ENCODE measurements around the gene GDF2.

- no peak for TF ChIP-seq CTCF (IDR thresholded peaks at IDR 0.05; ENCODE audit: insufficient read depth, low read length)
- no peak for TF ChIP-seq POLR2AphosphoS5 (IDR thresholded peaks at IDR 0.05; ENCODE audit: low read depth)
- TF ChIP-seq REST (IDR thresholded peaks at IDR 0.05; ENCODE audit: insufficient replicate concordance, low read depth): no peak
- no peak for TF ChIP-seq SPI1 (IDR thresholded peaks at IDR 0.05; ENCODE audit: borderline replicate concordance, low read depth)
- TF ChIP-seq GABPA (IDR thresholded peaks at IDR 0.05; ENCODE audit: low read depth): no peak
These were observed 50.5 kb downstream of the GDF2 start for GRCh38 chr10:47372726-47373125.
